Cardiac septum (tissue), 1 donor: Measurements from ENCODE around the gene PARN. TPM values are rescaled to one million over a fixed set of nuclear protein-coding genes. Genes with fewer than 3 reads are reported as not detected.
"Not testable (repeated sequence)": the region's sequence is repeated elsewhere in the genome, so short reads cannot be mapped to it uniquely, and the experiment has no call there.

Experiments
- DNase-seq: peaks from one replicate; pipeline ENCODE4 v3.0.0-alpha.2; 2020; ENCODE audit warnings: low spot score
- intact Hi-C: fragments of 100-400 bp; cut with DNase I; formaldehyde crosslinking; loops from one replicate; pipeline ENCODE4 v1.14.0; 2022
- long read RNA-seq: library from polyadenylated mRNA; unstranded; transcript quantifications from one replicate; pipeline ENCODE4 v2.0.0, GENCODE V29; 2021
- total RNA-seq: library from RNA; stranded (reverse); fragmentation: NEBNext Ultra II Directional; extraction: Animal tissue kit (Norgen Biotek cat#: 25700); gene quantifications from one replicate; pipeline ENCODE4 v1.2.1, GENCODE V29; 2021
- donor health status: DM: no; HTN: no; CAD: no.

PARN gene, protein sequence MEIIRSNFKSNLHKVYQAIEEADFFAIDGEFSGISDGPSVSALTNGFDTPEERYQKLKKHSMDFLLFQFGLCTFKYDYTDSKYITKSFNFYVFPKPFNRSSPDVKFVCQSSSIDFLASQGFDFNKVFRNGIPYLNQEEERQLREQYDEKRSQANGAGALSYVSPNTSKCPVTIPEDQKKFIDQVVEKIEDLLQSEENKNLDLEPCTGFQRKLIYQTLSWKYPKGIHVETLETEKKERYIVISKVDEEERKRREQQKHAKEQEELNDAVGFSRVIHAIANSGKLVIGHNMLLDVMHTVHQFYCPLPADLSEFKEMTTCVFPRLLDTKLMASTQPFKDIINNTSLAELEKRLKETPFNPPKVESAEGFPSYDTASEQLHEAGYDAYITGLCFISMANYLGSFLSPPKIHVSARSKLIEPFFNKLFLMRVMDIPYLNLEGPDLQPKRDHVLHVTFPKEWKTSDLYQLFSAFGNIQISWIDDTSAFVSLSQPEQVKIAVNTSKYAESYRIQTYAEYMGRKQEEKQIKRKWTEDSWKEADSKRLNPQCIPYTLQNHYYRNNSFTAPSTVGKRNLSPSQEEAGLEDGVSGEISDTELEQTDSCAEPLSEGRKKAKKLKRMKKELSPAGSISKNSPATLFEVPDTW
- total RNA-seq, result 20.3 TPM
- long read RNA-seq, transcript PARN-203 (24 exons, 3,078 nt), result major isoform, 20 of 32 reads
- long read RNA-seq, partial matches to known transcripts, result 7 of 32 reads
- long read RNA-seq, other reads (novel, unspliced or antisense), result 4 of 32 reads

DNA sequence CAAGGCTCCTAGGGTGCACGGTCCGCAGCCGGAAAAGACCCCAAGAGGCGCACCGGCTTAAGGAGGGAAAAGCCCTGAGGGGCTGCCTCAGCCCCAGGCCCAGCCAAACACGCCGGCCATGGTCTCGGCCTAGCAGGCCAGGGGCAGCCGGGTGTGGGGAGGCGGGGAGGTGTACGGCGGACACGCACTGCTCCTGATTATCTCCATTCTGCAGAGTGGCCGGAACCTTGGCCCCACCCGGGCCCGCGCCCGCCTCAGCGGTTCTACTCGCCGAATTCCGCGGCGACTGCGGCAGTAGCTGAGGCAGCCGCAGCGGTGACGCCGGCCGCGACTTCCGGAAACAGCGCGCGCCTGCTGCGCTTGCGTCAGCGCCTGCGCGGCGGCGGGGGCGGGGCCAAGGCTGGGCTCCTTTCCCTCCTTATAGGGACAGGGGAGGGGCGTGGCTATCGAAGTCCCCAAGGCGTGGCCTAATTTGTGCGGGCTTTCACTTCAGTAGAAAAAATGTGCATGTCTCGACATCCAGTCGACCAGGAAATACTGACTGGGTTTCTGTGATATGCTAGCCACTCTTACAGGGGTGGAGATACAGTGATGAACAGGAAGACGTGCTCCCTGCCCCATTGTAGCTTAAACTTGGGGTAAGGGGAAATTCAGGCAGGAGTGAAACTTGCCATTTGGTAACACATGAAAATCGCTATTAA, at the start of gene PARN:
TSS of gene PARN (minus strand) at position 342 of the 701 bp plus-strand sequence. CDS start at position 207, 135 bp downstream.
- intact Hi-C loops, result loop anchor here (5.0 kb wide), 1 partner anchor 708 kb away; the partner anchor contains the start of gene ERCC4
- DNase-seq, result peak; percentile 98

DNA sequence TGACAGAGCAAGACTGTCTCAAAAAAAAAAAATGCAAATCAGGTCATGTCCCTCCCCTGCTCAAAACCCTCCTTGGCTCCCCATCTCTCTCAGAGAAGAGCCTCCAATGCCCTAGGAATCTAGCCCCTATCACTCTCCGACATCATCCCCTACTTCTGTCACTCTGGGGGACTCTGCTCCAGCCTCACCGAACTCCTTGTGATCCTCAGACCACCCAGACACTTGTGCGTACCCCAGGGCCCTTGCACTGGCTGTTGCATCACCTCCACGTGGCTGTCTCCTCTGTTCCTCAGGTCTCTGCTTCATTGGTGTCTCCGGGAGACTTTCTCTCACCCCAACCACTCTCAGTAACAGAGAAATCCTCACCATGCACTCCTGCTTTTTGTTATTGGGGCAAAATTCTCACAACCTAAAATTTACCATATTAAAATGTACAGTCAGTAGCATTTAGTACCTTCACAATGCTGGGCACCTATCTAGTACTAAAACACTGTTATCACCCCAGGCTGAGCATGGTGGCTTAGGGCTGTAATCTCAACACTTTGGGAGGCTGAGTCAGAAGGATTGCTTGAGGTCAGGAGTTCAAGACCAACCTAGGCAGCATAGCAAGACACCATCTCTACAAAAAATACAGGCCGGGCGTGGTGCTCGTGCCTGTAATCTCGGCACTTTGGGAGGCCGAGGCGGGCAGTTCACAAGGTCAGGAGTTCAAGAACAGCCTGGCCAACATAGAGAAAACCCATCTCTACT, 48.9 kb upstream of the PARN start:
- no peak for DNase-seq
- intact Hi-C loops, result no loop called here

DNA sequence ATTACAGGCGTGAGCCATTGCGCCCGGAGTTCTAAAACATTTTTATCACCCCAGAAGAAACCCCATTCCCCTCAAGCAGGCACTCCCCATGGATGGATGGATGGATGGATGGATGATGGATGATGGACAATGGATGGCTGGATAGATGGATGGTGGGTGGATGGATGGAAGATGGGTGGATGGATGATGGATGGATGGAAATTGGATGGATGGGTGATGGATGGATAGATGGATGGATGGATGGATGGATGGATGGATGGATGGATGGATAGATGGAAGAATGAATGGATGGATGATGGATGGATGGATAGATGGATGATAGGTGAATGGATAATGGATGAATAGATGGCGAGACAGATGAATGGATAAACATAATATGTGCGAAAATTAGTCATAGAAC, 47.6 kb upstream of the PARN start:
- intact Hi-C loops, result no loop called here
- no peak for DNase-seq

DNA sequence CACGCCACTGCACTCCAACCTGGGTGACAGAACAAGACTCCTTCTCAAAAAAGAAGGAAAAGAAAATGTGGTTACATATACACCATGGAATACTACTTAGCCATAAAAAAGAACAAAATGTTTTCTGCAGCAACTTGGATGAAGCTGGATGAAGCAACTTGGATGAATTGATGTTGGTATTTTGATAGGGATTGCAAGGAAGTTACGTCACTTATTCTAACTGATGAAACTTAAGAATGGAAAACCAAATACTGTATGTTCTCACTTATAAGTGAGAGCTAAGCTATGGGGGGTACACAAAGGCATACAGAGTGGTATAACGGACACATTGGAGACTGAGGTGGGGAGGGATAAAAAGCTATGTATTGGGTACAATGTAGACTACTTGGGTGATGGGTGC, 46.6 kb upstream of the PARN start:
- intact Hi-C loops, result no loop called here
- DNase-seq, result no peak

DNA sequence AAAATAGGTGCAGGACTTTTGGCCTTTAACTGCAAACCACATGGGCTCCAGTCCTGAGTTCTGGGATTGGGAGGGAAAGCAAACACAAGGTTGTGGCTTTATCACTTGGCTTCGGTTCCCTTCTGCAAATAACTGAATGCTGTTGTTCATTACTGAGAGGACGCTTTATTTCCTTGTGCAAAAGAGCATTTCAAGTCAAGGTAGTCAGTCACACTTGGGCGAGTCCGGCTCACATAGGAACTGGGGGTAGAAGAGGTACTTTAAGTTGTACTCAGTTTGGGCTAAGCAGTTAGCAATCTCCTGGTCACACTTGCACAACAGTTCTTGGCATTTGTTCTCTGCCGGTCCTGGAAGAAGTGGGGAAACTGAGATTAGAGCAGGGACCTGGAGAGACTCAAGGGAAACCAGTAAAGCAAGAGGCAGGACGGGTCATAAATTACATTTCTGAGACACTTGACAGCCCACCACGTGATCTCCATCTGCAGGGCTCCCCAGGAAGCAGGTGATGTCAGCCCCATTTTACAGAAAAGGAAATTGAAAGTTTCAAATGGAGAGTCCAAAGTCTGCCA, 42.4 kb upstream of the PARN start:
- intact Hi-C loops, result no loop called here
- DNase-seq, result no peak

DNA sequence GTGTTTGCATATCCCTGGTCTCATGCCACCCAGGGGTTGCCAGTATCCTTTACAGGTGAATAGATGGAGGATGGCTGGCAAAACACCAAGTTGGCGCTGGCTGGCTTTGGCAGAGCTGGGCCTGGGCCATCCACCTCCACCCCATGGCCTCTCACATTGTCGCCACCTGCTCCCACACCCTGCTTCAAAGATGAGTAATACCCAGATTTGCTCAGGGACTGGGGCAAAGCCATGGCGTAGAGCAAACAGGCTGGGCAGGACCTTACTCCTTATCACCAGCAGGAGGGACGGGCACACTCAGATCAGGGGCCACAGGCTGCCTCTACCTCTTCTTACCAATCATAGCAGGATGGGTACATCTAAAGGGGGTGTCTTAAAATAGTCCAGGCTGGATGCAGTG, 39.7 kb upstream of the PARN start:
- intact Hi-C loops, result no loop called here
- no peak for DNase-seq

DNA sequence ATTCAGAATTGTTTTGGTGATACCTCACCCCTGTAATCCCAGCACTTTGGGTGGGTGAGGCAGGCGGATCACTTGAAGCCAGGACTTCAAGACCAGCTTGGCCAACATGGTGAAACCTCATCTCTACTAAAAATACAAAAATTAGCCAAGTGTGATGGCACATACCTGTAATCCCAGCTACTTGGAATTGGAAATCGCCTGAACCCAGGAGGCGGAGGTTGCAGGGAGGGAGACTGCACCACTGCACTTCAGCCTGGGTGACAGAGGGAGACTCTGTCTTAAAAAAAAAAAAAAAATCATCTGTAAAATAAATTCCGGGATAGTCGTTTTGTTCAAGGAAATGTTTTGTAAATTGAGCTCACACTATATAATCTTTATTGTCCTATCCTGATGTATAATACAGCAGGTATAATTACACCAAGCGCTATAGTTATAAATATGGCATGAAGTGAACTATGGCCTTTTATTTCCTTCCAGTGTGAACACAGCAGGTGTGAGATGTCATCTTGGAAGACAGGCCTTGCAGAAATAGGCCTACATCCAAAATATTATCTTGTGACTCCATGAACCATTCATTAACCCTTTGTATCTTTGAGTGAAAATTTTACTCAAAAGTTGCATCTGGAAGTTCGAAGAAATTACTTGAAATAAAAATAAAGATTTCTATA, 38.6 kb upstream of the PARN start:
- no peak for DNase-seq
- intact Hi-C loops, result no loop called here

DNA sequence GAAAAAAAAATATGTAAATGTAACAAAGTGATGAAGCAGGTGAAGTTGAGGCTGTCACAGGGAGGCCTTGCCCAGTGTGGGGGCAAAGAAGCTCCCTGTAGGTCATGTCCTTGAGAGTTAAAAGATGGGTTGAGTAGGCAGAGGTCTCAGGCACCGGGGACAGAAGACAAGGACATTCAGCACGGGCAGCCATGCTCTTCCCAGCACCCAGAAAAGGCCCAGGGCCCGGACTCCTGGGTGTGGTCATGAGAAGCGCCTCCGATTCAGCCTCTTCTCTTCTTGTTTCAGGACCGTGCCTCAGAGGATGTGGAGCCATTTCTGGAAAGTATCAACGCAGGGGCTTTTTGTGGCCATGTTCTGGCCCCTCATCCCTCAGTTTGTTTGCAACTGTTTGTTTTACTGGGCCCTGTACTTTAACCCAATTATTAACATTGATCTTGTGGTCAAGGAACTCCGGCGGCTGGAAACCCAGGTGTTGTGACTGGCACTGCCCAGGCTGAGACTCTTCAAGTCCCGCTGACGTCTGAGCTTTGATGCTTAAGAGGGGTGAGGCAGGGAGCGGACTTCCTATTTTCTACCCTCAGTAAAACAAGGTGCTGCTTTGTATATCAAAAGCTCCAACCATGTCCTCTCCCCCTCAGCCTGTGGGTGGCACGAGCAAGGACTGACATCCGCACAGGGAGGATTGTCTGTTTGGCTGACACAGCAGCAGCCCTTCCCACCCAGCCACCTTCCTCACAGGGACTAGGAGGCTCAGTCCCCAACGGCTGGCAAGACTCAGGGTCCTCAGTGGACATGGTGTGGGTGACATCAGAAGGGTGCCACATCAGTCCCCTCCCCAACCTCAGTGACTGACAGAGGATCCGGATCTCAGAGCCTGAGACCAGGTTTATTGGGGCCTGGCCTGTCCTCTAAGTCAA, 37.5 kb upstream of the PARN start:
- DNase-seq, result no peak
- intact Hi-C loops, result no loop called here

DNA sequence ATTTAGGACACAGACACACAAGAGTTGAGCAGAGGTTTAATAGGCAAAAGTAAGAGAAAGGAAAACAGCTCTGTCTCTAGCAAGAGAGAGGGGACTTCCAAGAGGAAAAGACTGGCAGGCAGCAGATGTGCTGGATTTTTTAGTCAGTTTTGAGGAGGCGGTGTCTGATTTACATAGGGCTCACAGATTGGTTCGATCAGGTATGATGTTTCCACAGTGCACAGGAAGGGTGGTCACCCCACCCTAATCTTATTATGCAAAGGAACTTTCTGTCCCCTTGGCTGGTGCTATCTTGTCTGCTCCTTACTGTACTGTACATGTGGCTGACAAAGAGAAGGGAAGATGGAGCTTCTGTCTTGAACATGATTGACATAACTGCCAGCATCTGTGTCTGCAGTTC, 28.0 kb upstream of the PARN start:
- intact Hi-C loops, result no loop called here
- no peak for DNase-seq

DNA sequence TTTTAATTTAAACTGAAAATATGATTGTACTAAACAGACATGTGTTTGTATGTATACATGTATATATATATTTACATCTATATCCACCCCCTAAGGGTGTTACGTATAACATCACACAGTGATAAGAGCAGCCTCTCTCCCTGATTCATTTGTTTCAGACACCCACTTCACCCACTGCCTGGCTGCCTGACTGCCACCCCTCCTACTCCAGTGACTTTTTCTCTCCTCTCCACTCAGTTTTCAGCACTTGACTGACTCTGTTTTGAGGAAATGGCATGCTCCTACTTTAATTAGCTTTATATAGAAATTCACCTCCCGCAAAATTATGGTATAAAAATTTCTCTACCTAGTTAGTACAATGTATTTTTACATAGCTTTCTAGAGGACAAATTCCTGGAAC, 22.7 kb upstream of the PARN start:
- intact Hi-C loops, result no loop called here

DNA sequence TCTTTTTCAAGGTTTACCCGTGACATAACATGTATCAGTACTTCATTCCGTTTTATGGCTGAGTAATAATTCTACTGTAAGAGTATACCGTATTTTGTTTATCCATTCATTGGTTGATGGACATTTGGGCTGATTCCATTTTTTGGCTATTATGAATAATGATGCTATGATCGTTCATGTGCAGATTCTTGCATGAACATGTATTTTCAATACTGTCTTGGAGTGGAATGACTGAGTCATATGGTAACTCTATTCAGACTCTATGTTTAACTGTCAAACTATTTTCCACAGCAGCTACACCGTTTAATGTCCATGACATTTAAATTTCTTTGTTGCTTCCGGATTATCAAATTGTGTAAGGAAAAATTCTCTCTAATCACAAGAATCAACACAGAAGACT, 20.6 kb upstream of the PARN start:
- intact Hi-C loops, result no loop called here
- DNase-seq, result no peak

More for the DNA sequence above, 22.7 kb upstream of the PARN start:
- no peak for DNase-seq

DNA sequence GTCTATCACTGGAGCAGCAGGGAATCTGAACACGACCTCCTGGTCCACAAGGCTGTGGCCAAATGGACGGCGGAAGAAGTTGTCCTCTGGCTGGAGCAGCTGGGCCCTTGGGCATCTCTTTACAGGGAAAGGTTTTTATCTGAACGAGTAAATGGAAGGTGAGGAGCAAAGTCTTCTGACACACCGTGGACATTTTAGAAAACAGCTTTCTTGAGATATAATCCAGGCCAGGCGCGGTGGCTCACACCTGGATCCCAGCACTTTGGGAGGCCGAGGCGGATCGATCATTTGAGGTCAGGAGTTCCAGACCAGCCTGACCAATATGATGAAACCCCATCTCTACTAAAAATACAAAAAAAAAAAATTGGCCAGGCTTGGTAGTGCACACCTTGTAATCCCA, 19.8 kb upstream of the PARN start:
- intact Hi-C loops, result no loop called here

DNA sequence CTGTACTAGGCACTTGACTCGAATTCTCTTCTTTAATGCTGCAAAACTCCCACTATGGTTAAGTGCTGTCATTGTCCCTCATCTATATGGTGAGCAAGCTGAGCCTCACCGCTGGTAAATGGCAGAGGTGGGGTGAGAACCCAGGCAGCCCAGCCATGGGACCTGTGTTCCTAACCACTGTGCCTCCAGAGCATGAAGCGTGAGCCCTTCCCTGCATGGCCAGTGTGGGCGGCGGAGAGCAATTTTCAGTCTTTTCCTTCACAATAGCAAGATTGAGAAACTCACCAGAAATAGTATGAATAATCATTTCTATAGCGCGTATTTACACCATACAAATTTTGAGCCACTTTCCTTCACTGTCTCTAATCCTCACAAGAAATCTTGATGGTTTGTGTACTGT, 11.9 kb upstream of the PARN start:
- intact Hi-C loops, result no loop called here

More for the DNA sequence above, 19.8 kb upstream of the PARN start:
- DNase-seq, result no peak

DNA sequence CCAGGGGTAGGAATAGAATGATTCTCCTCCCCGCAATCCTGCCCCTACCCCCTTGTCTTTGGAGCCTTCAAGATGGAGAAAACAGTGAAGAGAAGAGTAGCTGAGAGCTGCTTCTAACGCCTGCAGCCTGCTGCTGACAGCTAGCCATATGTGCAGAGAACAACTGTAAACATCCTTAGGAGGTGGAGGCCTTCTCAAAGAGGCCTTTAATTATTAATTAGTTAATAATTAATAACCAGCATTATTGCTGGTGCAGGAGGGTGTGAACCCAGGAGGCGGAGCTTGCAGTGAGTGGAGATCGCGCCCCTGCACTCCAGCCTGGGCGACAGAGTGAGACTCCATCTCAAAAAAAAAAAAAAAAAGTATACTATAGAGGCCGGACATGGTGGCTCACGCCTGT, 11.1 kb upstream of the PARN start:
- intact Hi-C loops, result no loop called here
- DNase-seq, result no peak

More for the DNA sequence above, 11.9 kb upstream of the PARN start:
- no peak for DNase-seq

DNA sequence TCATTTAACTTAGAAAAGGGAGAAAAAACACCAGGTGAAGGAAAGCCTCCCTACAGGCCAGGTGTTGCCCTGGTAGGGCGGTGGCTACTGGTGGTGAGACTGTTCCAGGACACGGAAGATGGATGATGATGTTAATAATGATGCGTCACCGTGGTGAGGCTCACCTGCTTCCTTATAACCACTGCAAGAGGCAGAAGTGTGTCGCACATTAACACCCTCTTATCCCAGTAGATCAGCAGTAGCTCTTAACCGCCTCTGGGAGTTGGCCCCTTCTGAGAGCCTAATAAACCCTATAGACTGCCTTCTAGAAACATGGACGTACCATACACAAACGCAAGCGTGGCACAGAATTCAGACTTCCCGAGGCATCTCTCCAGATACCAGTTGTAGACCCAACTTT, 10.5 kb upstream of the PARN start:
- intact Hi-C loops, result no loop called here

DNA sequence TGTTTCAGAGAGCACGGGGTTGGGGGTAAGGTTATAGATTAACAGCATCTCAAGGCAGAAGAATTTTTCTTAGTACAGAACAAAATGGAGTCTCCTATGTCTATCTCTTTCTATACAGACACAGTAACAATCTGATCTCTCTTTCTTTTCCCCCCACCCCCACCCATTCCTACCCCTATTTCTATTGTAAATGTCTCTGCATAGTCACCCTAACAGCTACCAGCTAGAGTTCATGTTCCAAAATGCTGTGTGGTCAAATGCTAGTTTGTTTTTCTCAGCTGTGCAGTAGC, 6.8 kb upstream of the PARN start:
- intact Hi-C loops, DNase-seq: not testable (repeated sequence)

More for the DNA sequence above, 10.5 kb upstream of the PARN start:
- no peak for DNase-seq

DNA sequence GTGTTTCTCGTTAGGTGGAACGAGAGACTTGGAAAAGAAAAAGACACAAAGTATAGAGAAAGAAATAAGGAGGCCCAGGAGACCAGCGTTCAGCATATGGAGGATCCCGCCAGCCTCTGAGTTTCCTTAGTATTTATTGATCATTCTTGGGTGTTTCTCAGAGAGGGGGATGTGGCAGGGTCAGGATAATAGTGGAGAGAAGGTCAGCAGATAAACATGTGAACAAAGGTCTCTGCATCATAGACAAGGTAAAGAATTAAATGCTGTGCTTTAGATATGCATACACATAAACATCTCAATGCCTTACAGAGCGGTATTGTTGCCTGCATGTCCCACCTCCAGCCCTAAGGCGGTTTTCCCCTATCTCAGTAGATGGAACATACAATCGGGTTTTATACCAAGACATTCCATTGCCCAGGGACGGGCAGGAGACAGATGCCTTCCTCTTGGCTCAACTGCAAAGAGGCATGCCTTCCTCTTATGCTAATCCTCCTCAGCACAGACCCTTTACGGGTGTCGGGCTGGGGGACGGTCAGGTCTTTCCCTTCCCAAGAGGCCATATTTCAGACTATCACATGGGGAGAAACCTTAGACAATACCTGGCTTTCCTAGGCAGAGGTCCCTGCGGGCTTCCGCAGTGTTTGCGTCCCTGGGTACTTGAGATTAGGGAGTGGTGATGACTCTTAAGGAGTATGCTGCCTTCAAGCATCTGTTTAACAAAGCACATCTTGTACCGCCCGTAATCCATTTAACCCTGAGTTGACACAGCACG, 6.3 kb upstream of the PARN start:
- intact Hi-C loops, DNase-seq: not testable (repeated sequence)
